ENCODE results near the gene NPIPB8. TPM values are rescaled to one million over a fixed set of nuclear protein-coding genes. Genes with fewer than 3 reads are reported as not detected.

NPIPB8 gene
- total and polyA plus RNA-seq, 9 of the 15 experiments (the other 6 are each of a cell fraction or from before 2014, with no cell fraction given), result 0.16 TPM; not detected in 8

GRCh38 chr16:28590384-28591340, 47.2 kb upstream of the NPIPB8 start:
- CTCF ChIA-PET (ENCODE audit: low intra/inter-chr PET ratio), result no interaction called here
- Histone ChIP-seq H3K4me3 (no peak overlapping the region), H3K4me2 (ENCODE audit: insufficient read depth, low read length) (no peak overlapping the region), H4K20me1 (replicated peaks; ENCODE audit: control insufficient read depth, insufficient read depth, low read length) (no peaks in the 10 kb centered on the region), H2AFZ (ENCODE audit: low read depth, low read length) (no peak overlapping the region), H3K27ac (ENCODE audit: extremely low read depth, low read depth, low read length) (no peak overlapping the region), H3K9me1 (ENCODE audit: control insufficient read depth, insufficient read depth, low read length) (no peaks in the 10 kb centered on the region), H3K9me3 (replicated peaks; ENCODE audit: control insufficient read depth, insufficient read depth, low read depth, low read length) (no peaks in the 10 kb centered on the region), H3K4me1 (replicated peaks in 1 of 2; ENCODE audit: control insufficient read depth in 2 of 2, insufficient read depth in 2 of 2, low read length in 2 of 2) (no peaks in the 10 kb centered on the region; a peak in 1 of 5 replicates), H3K27me3 (ENCODE audit: control insufficient read depth in 2 of 2, insufficient read depth in 2 of 2, low read length in 2 of 2) (no peaks in the 10 kb centered on the region), H3K79me2 (ENCODE audit: control insufficient read depth, insufficient read depth, low read length) (no peaks in the 10 kb centered on the region), H3K9ac (ENCODE audit: insufficient read depth in 1 of 2, low read depth in 2 of 2, low read length in 2 of 2) (peak overlapping the region in 1 of 2 experiments; percentile 28; a peak in 1 of 4 replicates), H3K36me3 (ENCODE audit: control insufficient read depth, insufficient read depth, low read length) (peaks cover 33% of the 10 kb centered on the region; the same call in 2 of the 3 replicates)
- POLR2A ChIA-PET, result interaction anchor here (1.2 kb wide), 2 partner anchors 9 to 12 kb away, joined by 3 to 6 read pairs; no protein-coding TSS in a partner anchor
- WGBS (ENCODE audit: insufficient coverage, low coverage, missing lambda C conversion rate), result 84% methylated on average over 19 of the region's 22 CpGs
- DNase-seq (ENCODE audit: extremely low read depth in 1 of 4, low spot score in 3 of 4) (no peak), ATAC-seq (no peak), FAIRE-seq (no peak)
- TF ChIP-seq ZNF263 (CRISPR knock-in tag; IDR thresholded peaks at IDR 0.05; ENCODE audit: borderline replicate concordance) (peak; percentile 65; the same call in 1 of the 2 replicates), ZC3H11A (IDR thresholded peaks at IDR 0.05; ENCODE audit: low read depth, low read length) (no peak)
- no TSS peak for BruUV-seq (replicated peaks)
- in situ Hi-C loops (cut with MboI) (no loop called here), intact Hi-C loops (cut with micrococcal nuclease) (no loop called here)

GRCh38 chr16:28591355-28591754, 46.5 kb upstream of the NPIPB8 start:
- no peaks in the 10 kb centered on the region for H3K9me1 ChIP-seq (ENCODE audit: control insufficient read depth, insufficient read depth, low read length)
- ATAC-seq (no peak), FAIRE-seq (no peak), DNase-seq (ENCODE audit: extremely low read depth in 1 of 4, low spot score in 3 of 4) (no peak)
- peaks cover 31% of the 10 kb centered on the region; the same call in 2 of the 3 replicates for H3K36me3 ChIP-seq (ENCODE audit: control insufficient read depth, insufficient read depth, low read length)
- no peaks in the 10 kb centered on the region for H3K27me3 ChIP-seq (ENCODE audit: control insufficient read depth in 2 of 2, insufficient read depth in 2 of 2, low read length in 2 of 2)
- H3K4me3 ChIP-seq, result no peak overlapping the region
- no TSS peak for BruUV-seq (replicated peaks)
- no peak overlapping the region for H3K27ac ChIP-seq (ENCODE audit: extremely low read depth, low read depth, low read length)
- H3K79me2 ChIP-seq (ENCODE audit: control insufficient read depth, insufficient read depth, low read length), result no peaks in the 10 kb centered on the region
- ChIA-PET CTCF (ENCODE audit: low intra/inter-chr PET ratio) (no interaction called here), POLR2A (interaction anchor here (0.7 to 1.2 kb wide), 3 partner anchors 10 to 27 kb away, joined by 3 to 6 read pairs (median 3); no protein-coding TSS in a partner anchor)
- H4K20me1 ChIP-seq (replicated peaks; ENCODE audit: control insufficient read depth, insufficient read depth, low read length), result no peaks in the 10 kb centered on the region
- no peak overlapping the region for H2AFZ ChIP-seq (ENCODE audit: low read depth, low read length)
- in situ Hi-C loops (cut with MboI) (no loop called here), intact Hi-C loops (cut with micrococcal nuclease) (no loop called here)
- H3K9me3 ChIP-seq (replicated peaks; ENCODE audit: control insufficient read depth, insufficient read depth, low read depth, low read length), result no peaks in the 10 kb centered on the region
- no peak overlapping the region for H3K4me2 ChIP-seq (ENCODE audit: insufficient read depth, low read length)
- 78% methylated on average over 6 of the region's 6 CpGs for WGBS (ENCODE audit: insufficient coverage, low coverage, missing lambda C conversion rate)
- H3K4me1 ChIP-seq (replicated peaks in 1 of 2; ENCODE audit: control insufficient read depth in 2 of 2, insufficient read depth in 2 of 2, low read length in 2 of 2), result peaks cover 0 to 5% of the 10 kb centered on the region in 2 experiments; a peak in 3 of 5 replicates
- no peak overlapping the region for H3K9ac ChIP-seq (ENCODE audit: insufficient read depth in 1 of 2, low read depth in 2 of 2, low read length in 2 of 2)
- TF ChIP-seq EWSR1 (IDR thresholded peaks at IDR 0.05; ENCODE audit: borderline replicate concordance, low read depth, partially characterized antibody), result no peak
- TF ChIP-seq RBFOX2 (IDR thresholded peaks at IDR 0.05; ENCODE audit: low read depth, low read length), result no peak
- no peak for TF ChIP-seq NONO (IDR thresholded peaks at IDR 0.05; ENCODE audit: low read depth in 2 of 2, low read length in 1 of 2)
- TF ChIP-seq ZNF717 (CRISPR knock-in tag; IDR thresholded peaks at IDR 0.05), result no peak

All from K562 (cell line).